ENCODE measurements around the gene TMPRSS11A.

Gene TMPRSS11A

GRCh38 chr4:67963356-67963755 lies at the start of gene TMPRSS11A:
Gene TMPRSS11A, minus strand, starts transcription at chr4:67963493. Its CDS starts 100 bp downstream, at chr4:67963393.
- DNase-seq: no peak

GRCh38 chr4:68011684-68012083 lies 48.4 kb upstream of the TMPRSS11A start:
- DNase-seq: no peak

GRCh38 chr4:68002906-68003305 lies 39.6 kb upstream of the TMPRSS11A start:
- no peak for DNase-seq

- DNase-seq: no peak
Measured at GRCh38 chr4:67996127-67996526, 32.8 kb upstream of the TMPRSS11A start.

- DNase-seq: no peak
Measured at GRCh38 chr4:67988991-67989390, 25.7 kb upstream of the TMPRSS11A start.

- no peak for DNase-seq
Measured at GRCh38 chr4:67983333-67983732, 20.0 kb upstream of the TMPRSS11A start.

- no peak for DNase-seq
Measured at GRCh38 chr4:67980512-67980911, 17.2 kb upstream of the TMPRSS11A start.

GRCh38 chr4:67973608-67974007 lies 10.3 kb upstream of the TMPRSS11A start:
- no peak for DNase-seq

- DNase-seq: no peak
Measured at GRCh38 chr4:67954890-67955289, 8.4 kb downstream of the TMPRSS11A start.

- no peak for DNase-seq
Measured at GRCh38 chr4:67941074-67941473, 22.2 kb downstream of the TMPRSS11A start.

GRCh38 chr4:67940506-67940905 lies 22.8 kb downstream of the TMPRSS11A start:
- no peak for DNase-seq

- no peak for DNase-seq
Measured at GRCh38 chr4:67939195-67939594, 24.1 kb downstream of the TMPRSS11A start.

GRCh38 chr4:67935888-67936287 lies 27.4 kb downstream of the TMPRSS11A start:
- no peak for DNase-seq

- no peak for DNase-seq
Measured at GRCh38 chr4:67934628-67935027, 28.7 kb downstream of the TMPRSS11A start.

GRCh38 chr4:67933755-67934154 lies 29.5 kb downstream of the TMPRSS11A start:
- DNase-seq: no peak

GRCh38 chr4:67933038-67933437 lies 30.3 kb downstream of the TMPRSS11A start:
- no peak for DNase-seq

- no peak for DNase-seq
Measured at GRCh38 chr4:67931256-67931655, 32.0 kb downstream of the TMPRSS11A start.

GRCh38 chr4:67929426-67929825 lies 33.9 kb downstream of the TMPRSS11A start:
- no peak for DNase-seq

- DNase-seq: no peak
Measured at GRCh38 chr4:67928546-67928945, 34.7 kb downstream of the TMPRSS11A start.

GRCh38 chr4:67927251-67927650 lies 36.0 kb downstream of the TMPRSS11A start:
- DNase-seq: no peak

- no peak for DNase-seq
Measured at GRCh38 chr4:67926485-67926884, 36.8 kb downstream of the TMPRSS11A start.

- no peak for DNase-seq
Measured at GRCh38 chr4:67922697-67923096, 40.6 kb downstream of the TMPRSS11A start.

GRCh38 chr4:67918428-67918827 lies 44.9 kb downstream of the TMPRSS11A start:
- no peak for DNase-seq

- DNase-seq: no peak
Measured at GRCh38 chr4:67915400-67915966, 47.8 kb downstream of the TMPRSS11A start.

- DNase-seq: no peak
Measured at GRCh38 chr4:67912080-67912479, 51.2 kb downstream of the TMPRSS11A start.

GRCh38 chr4:67911638-67912037 lies 51.7 kb downstream of the TMPRSS11A start:
- no peak for DNase-seq
